Activated gamma-delta T cell treated with Interleukin-2 at 50 U/mL for 16 hours (primary cell): Measurements from ENCODE around the gene LYSET.
"Not testable (repeated sequence)": the region's sequence is repeated elsewhere in the genome, so short reads cannot be mapped to it uniquely, and the experiment has no call there.

ENCODE experiments used
- DNase-seq: peaks from one replicate; pipeline ENCODE4 v3.0.0-alpha.2; 2020

LYSET gene, protein sequence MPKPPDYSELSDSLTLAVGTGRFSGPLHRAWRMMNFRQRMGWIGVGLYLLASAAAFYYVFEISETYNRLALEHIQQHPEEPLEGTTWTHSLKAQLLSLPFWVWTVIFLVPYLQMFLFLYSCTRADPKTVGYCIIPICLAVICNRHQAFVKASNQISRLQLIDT

DNA sequence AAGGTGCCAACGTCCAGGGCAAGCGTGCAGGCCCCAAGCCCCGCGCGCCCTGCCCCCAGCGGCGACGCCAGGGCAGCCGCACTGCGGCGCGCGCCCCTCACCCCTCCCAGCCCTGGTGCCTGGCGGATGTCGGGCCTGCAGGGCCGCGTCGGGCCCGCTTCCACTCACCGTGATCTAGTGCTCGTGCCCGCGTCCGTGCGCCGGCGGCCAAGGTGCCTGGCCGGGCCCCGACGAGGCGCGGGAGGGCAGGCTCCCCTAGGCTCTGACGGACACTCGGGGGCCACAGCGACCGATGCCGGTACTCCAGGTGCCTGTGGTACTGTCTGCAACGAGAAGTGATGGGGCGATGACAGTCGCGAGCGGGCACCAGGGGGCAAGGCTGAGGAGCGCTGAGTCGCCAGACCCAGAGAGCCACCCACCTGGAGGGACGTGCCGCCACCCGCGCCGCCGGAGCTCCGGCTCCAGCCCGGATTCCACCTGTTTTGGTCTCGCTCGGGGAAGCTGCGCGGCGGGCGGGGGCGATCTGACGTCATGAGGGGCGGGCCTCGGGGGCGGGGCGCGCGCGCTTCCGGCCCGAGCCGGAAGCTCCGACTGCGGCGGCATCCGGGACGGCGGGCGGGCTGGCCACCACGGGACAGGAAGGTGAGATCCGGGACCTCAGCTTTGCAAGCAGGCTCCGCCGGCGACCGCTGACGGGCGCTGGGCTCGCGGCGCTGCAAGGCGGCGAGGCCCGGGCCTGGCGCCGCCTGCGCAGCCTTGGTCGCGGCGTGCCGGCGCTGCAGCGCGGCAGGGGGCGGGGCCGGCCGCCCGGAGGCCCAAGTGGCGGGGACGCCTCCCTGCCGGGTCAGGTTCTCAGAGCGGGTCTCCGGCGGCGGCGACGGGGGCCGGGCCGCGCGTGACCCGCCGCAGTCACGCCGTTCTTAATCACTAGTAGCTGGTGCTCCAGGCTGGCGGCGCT is at the start of gene LYSET, which contains the start of gene MOAP1:
Gene LYSET (plus strand): TSS at position 927 of the 958 bp plus-strand sequence. CDS start 89 bp downstream, outside the sequence.
Gene MOAP1 (minus strand): TSS at position 507 of the 958 bp plus-strand sequence. CDS start 655 bp downstream, outside the sequence.
- peak; percentile 89 for DNase-seq

DNA sequence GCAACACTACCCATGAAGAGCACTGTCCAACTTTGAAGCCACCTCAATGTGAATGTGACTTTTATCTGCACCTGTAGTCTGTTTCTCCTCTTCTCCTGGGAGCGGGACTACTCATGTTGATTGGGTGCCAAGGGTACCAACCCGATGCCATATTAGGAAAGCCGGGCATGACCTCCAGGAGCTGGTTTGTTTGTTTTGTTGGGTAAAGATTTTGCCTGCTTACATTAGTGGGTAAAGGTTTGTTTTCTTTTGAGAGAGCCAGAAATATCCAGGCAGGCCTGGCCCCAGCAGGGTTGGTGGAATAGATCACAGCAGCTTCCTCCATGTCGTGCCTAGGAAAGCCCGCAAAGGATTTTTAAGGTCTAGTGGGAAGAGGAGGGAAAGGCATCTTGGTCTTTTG is 49.7 kb upstream of the LYSET start:
- no peak for DNase-seq

DNA sequence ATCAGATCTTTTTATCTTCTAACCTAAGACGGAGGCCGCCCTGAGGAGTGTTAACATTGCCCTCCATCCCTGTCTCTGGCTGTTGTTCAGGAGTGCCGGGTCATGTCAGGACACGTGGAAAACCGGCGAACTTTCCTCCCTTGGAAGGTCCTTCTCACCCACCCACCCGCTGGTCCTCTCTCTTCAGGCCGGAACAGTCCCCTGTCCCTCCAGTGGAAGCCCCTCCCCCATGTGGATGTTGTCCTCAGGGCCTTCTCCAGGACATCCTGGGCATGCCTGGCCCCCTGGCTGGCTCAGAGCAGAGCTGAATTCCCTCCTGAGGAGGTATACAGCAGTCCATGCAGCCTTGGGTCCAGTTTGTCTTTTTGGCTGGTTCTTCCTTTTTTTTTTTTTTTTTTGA is 49.1 kb upstream of the LYSET start:
- DNase-seq, result no peak

DNA sequence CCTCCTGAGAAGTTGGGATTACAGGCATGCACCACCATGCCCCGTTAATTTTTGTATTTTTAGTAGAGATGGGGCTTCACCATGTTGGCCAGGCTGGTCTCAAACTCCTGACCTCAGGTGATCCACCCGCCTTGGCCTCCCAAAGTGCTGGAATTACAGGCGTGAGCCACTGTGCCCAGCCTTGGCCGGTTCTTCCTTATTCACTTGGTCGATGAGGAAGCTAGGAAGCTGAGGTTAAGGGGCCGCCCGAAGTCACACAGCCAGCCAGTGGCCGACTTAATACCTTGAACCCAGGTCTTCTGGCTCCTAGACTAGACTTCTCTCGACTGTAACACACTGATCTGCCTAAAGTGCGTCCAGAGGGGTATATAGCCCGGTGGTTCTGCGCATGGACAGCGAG is 48.6 kb upstream of the LYSET start:
- not testable (repeated sequence) for DNase-seq

DNA sequence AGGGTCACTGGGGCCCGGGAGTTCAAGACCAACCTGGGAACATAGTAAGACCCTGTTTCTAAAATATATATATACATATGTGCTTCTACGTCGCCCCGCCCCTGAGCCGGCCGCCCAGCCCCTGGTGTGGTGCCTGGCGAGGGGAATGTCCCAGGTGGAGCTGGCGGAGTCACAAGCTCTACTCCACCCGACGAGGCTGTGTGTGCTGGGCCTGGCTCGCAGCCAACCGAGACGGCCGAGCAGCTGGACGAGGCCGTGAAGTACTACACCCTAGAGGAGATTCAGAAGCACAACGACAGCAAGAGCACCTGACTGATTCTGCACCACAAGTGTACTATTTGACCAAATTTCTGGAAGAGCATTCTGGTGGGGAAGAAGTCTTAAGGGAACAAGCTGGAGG is 47.3 kb upstream of the LYSET start:
- no peak for DNase-seq

DNA sequence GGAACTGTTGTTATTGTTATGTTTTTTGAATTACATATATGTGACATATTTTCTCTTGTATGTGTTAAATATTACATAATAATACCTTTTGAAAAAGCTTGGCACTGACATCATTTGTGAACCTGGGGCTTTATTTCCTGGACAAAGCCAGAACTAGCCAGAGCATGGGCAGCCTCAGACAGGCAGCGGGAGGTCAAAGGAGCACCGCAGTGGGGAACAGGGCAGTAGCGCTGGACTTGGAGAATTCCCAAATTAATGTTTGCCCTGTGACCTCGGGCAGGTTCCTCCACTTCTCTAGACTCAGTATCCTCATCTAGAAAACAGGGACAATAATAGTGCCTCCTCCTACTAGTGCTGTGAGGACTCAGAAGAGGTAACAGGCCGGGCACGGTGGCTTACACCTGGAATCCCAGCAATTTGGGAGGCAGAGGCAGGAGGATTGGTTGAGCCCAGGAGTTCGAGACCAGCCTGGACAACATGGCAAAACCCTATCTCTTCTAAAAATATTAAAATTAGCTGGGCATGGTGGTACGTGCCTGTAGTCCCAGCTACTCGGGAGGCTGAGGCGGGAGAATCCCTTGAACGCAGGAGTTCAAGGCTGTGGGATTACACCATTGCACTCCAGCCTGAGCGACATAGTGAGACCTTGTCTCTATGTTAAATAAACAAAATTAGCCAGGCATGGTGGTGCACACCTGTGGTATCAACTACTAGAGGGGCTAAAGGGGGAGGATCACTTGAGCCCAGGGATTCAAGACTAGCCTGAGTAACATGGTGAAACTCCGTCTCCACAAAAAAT is 42.1 kb upstream of the LYSET start:
- no peak for DNase-seq

DNA sequence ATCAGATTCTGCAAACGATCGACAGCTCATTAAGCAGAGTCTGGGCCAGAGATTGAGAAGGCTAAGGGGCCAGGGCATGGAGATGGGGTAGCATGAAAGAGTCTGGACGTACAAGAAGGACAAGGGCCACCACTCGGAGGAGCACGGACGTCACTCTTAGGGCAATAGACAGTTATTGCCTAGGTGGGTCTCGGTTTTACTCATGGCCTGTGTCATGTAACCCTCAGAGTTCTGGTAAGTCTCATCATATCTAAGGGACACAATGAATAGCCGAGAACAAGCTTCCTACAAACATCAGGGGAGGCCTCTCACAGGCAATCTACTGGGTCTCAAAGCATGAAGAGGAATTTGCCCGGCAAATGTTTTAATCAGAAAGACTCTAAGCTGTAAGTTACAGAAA is 39.0 kb upstream of the LYSET start:
- no peak for DNase-seq

DNA sequence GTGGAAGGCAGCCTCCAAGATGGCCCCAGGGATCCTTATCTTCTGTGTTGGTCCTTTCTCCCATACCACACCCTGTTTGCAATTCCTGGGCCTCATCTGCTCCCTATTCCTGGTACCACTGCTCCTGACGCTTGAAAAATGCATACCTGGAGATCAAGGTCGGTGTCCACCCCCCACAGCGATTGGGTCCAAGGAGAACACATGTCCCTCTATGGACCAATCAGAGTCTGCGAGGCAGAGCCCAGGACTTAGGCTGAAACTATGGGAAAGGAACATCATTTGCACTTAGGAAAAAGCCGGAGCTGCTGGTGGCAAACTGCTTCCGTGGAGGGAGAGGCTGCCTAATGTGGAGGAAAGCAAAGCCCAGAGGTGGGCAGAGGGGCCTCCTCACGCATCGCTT is 36.1 kb upstream of the LYSET start:
- DNase-seq, result no peak

DNA sequence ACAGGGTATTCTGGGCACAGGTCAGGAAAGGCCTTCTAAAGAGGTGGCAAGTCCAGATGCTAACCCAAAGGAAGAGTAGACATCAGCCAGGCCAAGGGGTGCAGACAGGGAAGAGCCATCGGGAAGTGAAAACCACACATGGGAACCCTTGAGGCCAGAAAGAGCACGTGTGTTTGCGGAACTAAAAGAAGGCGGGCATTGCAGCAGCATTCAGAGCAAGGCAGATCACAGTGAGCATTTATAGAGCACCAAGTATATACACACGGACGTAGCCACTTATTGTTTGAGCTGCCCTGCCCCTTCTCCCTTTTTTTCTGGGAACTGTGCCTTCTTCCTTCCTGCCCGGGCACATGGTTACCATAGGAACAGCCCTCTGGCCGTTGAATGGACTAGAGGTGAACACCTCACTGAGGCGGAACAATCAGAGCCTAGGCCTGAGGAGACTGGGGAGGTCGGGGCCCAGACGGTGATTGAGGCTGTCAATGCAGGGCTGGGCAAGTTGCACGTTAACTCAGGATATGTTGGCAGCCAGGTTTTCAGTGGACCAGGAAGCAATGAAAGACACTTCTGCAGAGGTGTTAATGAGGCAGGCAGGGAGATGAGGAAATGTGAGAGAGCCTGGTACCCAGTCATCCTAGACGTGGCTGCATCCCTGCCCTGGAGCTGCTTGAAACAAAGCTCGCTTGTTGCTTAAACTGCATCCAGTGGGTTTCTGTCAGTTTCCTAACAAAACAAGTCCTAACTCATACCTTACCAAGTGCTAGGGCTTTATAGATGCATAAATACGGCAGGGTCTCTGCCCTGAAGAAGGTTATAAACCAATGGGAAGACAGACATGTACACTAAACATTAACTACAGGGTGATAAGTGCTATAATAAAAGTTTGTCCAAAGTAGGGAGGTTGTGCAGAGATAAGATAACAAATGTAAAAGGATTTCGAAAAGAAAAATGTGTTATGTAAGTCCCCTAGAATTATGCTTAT is 34.6 kb upstream of the LYSET start:
- DNase-seq, result no peak

DNA sequence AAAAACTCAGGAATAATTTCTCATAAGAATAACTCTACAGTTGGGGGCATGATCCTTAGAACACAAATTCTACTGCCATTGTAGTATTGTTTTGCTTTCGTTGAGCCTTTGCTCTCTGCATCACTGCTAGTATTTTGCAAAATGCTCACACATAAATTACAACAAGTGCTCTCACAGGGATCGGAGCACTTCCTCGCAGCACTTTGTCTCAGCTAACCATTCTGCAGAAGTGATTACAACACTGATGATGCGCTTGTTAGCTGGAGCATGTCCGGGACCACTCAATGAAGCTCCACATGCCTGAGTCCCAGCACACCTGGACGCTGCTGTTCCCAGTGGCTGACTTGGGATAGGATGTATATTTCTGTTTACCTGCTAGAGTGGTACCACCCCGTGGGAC is 32.0 kb upstream of the LYSET start:
- DNase-seq, result no peak

DNA sequence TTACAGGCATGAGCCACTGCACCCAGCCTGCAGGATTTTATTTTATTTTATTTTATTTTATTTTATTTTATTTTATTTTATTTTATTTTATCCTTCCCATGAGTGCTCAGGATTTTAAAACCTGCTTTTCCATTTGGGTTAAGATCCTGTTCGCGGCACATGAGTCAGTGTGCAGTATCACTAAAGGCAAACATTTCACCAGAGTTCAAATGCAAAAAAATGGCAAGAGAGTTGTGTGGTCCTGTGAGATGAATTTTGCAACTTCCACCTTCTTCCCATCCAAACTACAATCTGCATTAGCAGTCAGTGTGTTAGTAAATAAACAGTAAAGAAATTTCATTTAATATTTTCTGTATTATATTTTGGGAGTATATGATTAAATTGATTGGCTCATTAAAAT is 29.4 kb upstream of the LYSET start:
- no peak for DNase-seq

DNA sequence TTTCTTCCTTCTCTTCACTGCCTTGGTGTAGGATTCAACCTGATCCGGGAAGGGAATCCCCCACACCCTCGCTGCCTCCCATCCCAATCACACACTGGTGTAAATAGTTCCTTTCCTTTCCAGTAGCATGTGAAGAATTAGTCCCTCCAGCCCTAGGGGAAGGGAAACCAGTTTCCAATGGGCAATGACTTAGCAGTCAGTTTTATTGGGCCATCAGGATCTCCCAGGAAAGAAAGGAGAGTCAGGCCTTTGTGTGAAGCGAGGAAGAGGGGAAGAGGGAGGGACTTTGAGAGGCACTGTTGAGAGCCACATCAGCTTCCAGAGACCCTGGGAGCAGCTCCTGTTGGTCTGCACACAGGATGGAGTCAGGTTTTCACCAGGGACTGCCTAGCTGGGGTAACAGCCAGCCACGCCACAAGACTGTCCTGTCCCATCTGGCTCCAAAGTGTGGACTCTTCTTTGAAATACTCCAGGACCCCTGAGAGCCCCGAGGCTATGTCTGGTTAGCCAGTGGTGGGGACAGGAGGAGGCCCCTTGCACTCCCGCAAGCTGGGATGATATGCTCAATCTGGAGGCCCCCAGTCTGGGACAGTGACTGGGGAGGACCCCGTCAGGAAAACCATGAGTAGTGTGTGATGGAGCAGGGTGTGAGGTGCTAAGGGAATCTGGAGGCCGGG is 28.3 kb upstream of the LYSET start:
- DNase-seq, result no peak

DNA sequence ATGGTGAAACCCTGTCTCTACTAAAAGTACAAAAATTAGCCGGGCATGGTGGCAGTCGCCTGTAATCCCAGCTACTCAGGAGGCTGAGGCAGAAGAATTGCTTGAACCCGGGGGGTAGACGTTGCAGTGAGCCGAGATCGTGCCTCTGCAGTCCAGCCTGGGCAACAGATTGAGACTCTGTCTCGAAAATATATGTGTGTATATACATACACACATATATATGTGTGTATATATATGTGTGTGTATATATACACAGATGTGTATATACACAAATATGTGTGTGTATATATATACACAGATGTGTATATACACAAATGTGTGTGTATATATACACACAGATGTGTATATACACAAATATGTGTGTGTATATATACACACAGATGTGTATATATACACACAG is 26.8 kb upstream of the LYSET start:
- not testable (repeated sequence) for DNase-seq

DNA sequence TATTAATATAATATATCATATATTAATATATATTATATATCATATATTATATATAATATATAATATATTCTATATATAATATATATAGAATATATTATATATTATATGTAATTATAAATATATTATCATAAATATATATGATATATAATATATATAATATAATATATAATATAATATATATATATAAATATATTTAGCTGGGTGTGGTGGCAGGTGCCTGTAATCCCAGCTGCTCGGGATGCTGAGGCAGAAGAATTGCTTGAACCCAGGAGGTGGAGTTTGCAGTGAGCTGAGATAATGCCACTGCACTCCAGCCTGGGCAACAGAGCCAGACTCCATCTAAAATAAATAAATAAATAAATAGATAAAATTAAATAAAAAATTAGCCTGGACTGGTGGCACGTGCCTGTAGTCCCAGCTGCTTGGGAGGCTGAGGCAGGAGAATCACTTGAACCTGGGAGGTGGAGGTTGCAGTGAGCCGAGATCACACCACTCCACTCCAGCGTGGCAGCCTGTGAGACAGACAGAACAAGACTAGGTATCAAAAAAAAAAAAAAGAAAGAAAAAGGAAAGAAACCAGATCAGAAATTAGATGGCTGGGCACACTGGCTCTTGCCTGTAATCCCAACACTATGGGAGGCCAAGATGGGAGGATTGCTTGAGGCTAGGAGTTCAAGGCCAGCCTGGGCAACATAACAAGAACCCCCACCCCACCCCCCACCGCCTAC is 25.3 kb upstream of the LYSET start:
- DNase-seq, result not testable (repeated sequence)

DNA sequence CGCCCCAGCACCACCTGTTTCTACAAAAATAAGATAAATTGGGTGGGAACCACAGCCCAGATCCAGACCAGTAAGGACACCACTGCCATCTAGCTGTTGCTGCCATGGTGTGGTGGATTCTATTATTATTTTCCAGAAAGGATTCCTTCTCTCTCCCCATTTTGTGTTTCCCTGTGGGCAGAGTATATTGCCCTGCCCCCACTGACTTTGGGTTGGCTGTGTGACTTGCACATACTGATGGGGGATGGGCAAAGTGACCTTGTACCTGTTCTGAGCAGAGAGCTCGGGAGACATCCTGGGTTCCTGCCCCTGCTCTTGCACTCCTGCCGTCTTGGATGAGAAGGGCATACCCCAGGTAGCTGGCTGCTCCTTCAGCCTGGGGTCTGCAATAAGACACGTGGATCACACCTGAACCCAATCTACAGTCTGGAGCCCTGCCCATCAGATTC is 24.7 kb upstream of the LYSET start:
- DNase-seq, result no peak

DNA sequence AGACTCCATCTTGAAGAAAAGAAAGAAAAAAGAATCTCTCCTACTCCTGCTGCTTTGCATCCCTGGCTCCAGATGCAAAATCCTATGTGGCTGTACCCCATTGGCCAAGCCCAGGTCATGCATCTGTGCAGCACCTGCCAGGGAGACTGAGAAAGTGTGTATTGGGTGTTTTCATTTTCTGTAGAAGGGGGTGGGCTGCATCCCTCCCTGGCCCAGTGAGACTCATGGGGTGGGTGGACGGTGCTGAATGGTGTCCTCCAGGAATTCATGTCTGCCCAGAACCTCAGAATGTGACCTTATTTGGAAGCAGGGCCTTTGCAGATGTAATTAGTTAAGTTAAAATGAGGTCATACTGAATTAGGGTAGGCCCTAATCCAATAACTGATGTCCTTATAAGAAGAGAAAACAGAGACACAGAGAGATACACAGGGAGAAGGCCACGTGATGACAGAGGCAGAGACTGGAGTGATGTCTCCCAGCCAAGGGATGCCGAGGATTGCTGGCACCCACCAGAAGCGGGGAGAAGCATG is 23.6 kb upstream of the LYSET start:
- no peak for DNase-seq

DNA sequence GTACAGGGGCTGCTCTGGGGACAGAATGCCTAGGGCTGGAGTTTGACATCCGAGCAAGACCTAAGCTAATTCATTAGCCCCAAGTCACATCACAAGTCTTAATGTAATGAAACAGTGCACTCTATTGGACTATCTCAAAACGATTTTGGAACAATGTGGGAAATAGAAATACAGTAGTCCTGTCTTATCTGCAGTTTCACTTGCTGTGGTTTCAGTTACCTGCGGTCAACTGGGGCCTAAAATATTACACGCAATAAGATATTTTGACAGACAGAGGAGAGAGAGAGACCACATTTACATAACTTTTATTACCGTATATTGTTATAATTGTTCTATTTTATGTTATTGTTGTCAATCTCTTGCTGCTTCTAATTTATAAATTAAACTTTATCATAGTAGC is 21.6 kb upstream of the LYSET start:
- no peak for DNase-seq

DNA sequence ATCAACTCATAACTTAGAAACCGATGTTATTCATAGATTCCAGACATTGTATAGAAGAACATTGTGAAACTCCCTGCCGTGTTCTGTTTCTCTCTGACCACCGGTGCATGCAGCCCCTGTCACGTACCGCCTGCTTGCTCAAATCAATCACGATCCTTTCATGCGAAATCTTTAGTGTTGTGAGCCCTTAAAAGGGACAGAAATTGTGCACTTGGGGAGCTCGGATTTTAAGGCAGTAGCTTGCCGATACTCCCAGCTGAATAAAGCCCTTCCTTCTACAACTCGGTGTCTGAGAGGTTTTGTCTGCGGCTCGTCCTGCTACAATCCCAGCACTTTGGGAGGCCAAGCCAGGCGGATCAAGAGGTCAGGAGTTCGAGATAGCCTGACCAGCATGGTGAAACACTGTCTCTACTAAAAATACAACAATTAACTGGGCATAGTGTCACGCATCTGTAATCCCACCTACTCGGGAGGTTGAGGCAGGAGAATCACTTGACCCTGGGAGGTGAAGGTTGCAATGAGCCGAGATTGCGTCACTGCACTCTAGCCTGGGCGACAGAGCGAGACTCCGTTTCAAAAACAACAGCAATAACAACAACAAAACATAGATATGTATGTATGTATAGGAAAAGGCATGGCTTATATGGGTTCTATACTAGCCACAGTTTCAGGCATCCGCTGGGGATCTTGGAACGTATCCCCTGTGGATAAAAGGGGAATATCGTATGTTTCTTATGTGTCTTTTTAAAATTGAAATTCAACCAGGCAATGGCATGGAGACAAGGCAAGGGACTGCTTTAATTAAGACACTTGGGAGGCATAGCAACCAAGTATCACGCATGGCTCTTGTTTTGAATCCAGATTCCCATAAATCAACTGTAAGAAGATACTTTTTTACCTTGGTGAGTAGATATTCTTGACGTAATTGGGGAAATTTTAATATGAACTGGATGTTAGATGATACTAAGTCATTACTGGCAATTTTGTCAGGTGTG is 19.5 kb upstream of the LYSET start:
- DNase-seq, result not testable (repeated sequence)

DNA sequence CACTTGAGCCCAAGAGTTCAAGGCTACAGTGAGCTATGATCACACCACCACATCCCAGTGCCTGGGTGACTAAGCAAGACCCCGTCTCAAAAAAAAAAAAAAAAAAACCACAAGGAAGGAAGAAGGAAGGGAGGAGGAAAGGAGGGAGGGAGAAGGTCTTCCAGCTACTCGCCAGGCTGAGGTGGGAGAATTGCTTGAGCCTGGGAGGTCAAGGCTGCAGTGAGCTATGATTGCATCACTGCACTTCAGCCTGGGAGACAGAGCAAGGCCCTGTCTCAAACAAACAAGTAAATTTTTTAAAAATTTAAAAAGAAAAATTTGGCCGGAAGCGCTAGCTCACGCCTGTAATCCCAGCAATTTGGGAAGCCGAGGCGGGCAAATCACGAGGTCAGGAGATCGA is 16.5 kb upstream of the LYSET start:
- DNase-seq, result not testable (repeated sequence)
